Colonic mucosa (tissue), 4 donors: ENCODE data around the gene EVX2. TPM values are rescaled to one million over a fixed set of nuclear protein-coding genes. Genes with fewer than 3 reads are reported as not detected.
A peak's percentile ranks its signal among the peaks of the same experiment; 100 is the strongest.

Experiments
- DNase-seq: peaks from one replicate; pipeline ENCODE4 v3.0.0-alpha.2; 2020
- H3K27ac ChIP-seq: fragments of 200-600 bp; one replicate; pipeline ENCODE4 v1.8.0; 2021
- H3K27me3 ChIP-seq: fragments of 200-600 bp; one replicate; pipeline ENCODE4 v1.8.0; 2021
- H3K36me3 ChIP-seq: fragments of 200-600 bp; one replicate; pipeline ENCODE4 v1.8.0; 2021
- H3K4me1 ChIP-seq: fragments of 200-600 bp; one replicate; pipeline ENCODE4 v1.8.0; 2021; ENCODE audit warnings: mild to moderate bottlenecking
- H3K4me3 ChIP-seq: fragments of 200-600 bp; one replicate; pipeline ENCODE4 v1.8.0; 2021
- H3K9ac ChIP-seq, 2 donors: one replicate each; pipeline ENCODE4 v1.7.0; 2013; ENCODE audit warnings: control low read depth in 2 of 2, low read depth in 2 of 2, low read length in 2 of 2
- H3K9me3 ChIP-seq: fragments of 200-600 bp; one replicate; pipeline ENCODE4 v1.8.0; 2021
- CTCF ChIP-seq: fragments of 200-600 bp; IDR thresholded peaks from one replicate; pipeline ENCODE4 v1.8.0; 2022; ENCODE audit warnings: antibody characterized with exemption, mild to moderate bottlenecking
- intact Hi-C: fragments of 100-400 bp; cut with DNase I; formaldehyde crosslinking; loops from one replicate; pipeline ENCODE4 v1.14.1; 2022
- total RNA-seq, 2 donors: library from RNA; stranded (reverse); fragmentation: NEBNext Ultra II Directional in 1 of 2; extraction: Animal tissue kit (Norgen Biotek cat#: 25700) in 1 of 2; gene quantifications; one replicate each; pipeline ENCODE4 v1.2.1, GENCODE V29; 2021
- donor health status: healthy.
- donor health status: DM: no; HTN: no; CAD: no.
- donor health status: DM: no; HTN: no; CAD: no.

EVX2 gene
- total RNA-seq, 2 donors from 2014 or later = not detected

DNA sequence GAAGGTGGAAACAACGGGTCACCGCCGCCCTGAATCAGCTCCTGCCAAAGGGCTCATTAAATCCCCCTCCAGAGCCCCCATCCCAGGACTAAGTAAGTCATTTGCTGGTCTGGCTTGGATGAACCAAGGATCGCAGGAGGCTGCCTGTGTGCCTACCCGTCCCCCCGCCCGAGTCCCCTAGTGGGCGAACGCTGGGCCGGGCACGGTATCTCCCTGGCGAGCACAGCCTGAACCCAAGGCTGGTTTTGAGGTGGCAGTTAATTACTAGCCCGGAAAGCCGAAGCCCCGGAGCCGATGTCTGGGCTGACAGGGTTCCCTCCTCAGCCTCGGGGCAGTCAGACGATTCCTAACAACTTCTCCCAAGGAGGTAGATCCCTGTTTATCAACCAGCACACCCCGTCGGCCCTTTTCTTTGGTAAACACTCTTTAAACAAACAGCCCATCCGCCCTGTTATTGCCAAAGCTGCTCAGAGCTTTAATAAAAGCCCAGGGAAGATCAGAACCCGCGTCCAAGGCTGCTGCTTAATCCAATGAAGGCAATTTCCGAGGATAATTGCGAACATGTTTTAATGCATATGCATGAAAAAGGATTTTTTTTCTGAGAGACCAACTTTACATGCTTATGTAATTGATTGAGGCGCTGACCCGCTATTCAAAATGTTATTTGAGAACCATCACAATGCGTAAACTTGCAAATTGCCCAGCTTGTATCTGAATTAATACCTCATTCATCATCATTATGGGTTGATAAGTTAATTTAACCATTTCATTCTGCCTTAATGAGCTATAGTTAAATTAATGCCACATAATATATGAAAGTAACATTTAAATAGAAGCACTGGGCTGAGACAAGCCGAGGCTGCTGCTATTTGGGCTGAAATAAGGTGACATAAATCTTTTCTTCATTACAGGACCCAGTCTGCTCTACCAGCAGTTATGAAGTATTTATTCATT lies 10.5 kb downstream of the EVX2 start:
- intact Hi-C loops = no loop called here
- no peak for TF ChIP-seq CTCF
- H3K4me3 ChIP-seq = no peak overlapping the region
- H3K36me3 ChIP-seq = no peaks in the 10 kb centered on the region
- no peak overlapping the region for H3K27ac ChIP-seq
- peaks cover 84% of the 10 kb centered on the region for H3K27me3 ChIP-seq
- no peaks in the 10 kb centered on the region for H3K4me1 ChIP-seq
- H3K9ac ChIP-seq = no peak overlapping the region
- H3K9me3 ChIP-seq = no peaks in the 10 kb centered on the region
- no peak for DNase-seq

- no peak overlapping the region for H3K9ac ChIP-seq
- no peak for TF ChIP-seq CTCF
- no peak overlapping the region for H3K27ac ChIP-seq
- DNase-seq = no peak
- H3K4me3 ChIP-seq = no peak overlapping the region
- no peaks in the 10 kb centered on the region for H3K36me3 ChIP-seq
- intact Hi-C loops = no loop called here
- H3K27me3 ChIP-seq = peaks cover 86% of the 10 kb centered on the region
- no peaks in the 10 kb centered on the region for H3K9me3 ChIP-seq
- H3K4me1 ChIP-seq = no peaks in the 10 kb centered on the region
These were observed 11.5 kb downstream of the EVX2 start for GRCh38 chr2:176072292-176072669.

DNA sequence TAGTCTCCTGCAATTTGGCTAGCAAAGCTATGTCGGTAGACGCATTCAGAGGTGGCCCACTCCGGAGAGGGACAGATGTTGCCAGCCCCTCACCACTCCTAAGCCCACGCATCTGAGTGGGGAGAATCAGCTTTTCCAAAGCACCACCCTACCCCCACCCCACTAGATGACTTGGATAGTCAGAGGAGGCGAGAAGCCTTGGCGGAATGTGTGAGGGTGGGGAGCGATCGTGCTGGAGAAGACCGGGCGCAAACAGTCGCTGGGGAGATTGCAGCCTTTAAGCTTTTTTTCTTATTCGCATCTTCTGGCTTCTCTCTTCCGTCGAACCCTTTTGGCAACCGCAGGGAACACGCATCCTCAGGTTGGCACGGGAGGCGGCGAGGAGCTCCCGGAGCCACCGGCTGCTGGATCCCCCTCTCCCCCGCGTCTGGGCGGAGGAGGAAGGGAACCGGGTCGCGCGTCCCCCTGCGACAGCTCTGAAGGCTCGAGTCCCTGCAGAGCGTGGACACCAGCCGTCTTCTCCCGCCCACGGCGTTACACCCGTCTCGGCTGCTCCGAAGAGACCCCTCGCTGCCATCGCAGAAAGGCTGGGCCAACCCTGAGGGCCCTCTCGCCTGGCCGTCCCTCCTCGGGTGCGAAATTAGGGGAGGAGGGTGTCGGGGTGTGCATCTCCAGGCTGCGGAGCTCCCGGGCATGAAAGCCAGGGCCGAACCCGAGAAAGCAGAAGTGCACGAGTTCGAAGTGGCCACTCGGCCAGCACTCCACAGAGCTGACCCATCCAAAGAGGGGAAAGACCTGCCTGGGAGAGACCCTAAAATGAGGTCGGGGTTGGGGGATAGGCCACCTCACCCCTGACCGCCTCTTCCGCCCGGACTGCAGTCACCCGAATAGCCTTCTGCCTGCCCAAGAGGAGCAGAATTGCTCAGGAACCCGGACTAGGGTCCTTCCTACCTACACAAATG lies 12.2 kb downstream of the EVX2 start:
- no peak for DNase-seq
- no peaks in the 10 kb centered on the region for H3K36me3 ChIP-seq
- peaks cover 87% of the 10 kb centered on the region for H3K27me3 ChIP-seq
- H3K4me3 ChIP-seq = no peak overlapping the region
- H3K4me1 ChIP-seq = no peaks in the 10 kb centered on the region
- H3K9ac ChIP-seq = no peak overlapping the region
- no peak overlapping the region for H3K27ac ChIP-seq
- no peaks in the 10 kb centered on the region for H3K9me3 ChIP-seq
- TF ChIP-seq CTCF = no peak
- intact Hi-C loops = no loop called here

GRCh38 chr2:176068419-176068832 lies 15.3 kb downstream of the EVX2 start:
- intact Hi-C loops = no loop called here
- Histone ChIP-seq H3K4me1 (no peaks in the 10 kb centered on the region), H3K27me3 (peaks cover 59% of the 10 kb centered on the region), H3K4me3 (no peak overlapping the region), H3K9ac (no peak overlapping the region), H3K27ac (no peak overlapping the region), H3K9me3 (no peaks in the 10 kb centered on the region), H3K36me3 (no peaks in the 10 kb centered on the region)
- TF ChIP-seq CTCF = no peak
- DNase-seq = no peak

- no peak for TF ChIP-seq CTCF
- DNase-seq = no peak
- Histone ChIP-seq H3K27me3 (peaks cover 53% of the 10 kb centered on the region), H3K4me3 (peak overlapping the region; percentile 23), H3K9me3 (no peaks in the 10 kb centered on the region), H3K27ac (no peak overlapping the region), H3K36me3 (no peaks in the 10 kb centered on the region), H3K9ac (no peak overlapping the region), H3K4me1 (no peaks in the 10 kb centered on the region)
- intact Hi-C loops = no loop called here
These were observed 16.0 kb downstream of the EVX2 start for GRCh38 chr2:176067589-176068418.
